Liver (tissue), 9 donors: Measurements from ENCODE around the gene SSC4D. TPM values are rescaled to one million over a fixed set of nuclear protein-coding genes. Genes with fewer than 3 reads are reported as not detected.

ENCODE experiments used
- DNase-seq: peaks from one replicate; pipeline ENCODE4 v3.0.0-alpha.2; 2017; ENCODE audit warnings: low spot score
- H3K27ac ChIP-seq, 2 donors: one replicate each; pipeline ENCODE4 v1.7.0; 2013; ENCODE audit warnings: inconsistent platforms in 2 of 2, low read length in 2 of 2, control low read depth in 1 of 2, low read depth in 1 of 2, mild to moderate bottlenecking in 1 of 2
- H3K27me3 ChIP-seq, 4 donors: one replicate each; pipeline versions ENCODE4 v1.6.1 to v1.7.0; 2013; ENCODE audit warnings: low read length in 3 of 4, inconsistent platforms in 1 of 4, mild to moderate bottlenecking in 1 of 4, moderate library complexity in 1 of 4; ENCODE audit not compliant: control insufficient read depth in 4 of 4, insufficient read depth in 4 of 4
- H3K36me3 ChIP-seq, 4 donors: one replicate each; pipeline versions ENCODE4 v1.6.1 to v1.7.0; 2013; ENCODE audit warnings: low read length in 3 of 4, mild to moderate bottlenecking in 3 of 4, low read depth in 1 of 4, moderate library complexity in 1 of 4; ENCODE audit not compliant: control insufficient read depth in 4 of 4, insufficient read depth in 3 of 4
- H3K4me1 ChIP-seq, 4 donors: one replicate each; pipeline versions ENCODE4 v1.6.1 to v1.7.0; 2013; ENCODE audit warnings: low read length in 3 of 4, mild to moderate bottlenecking in 3 of 4, moderate library complexity in 1 of 4; ENCODE audit not compliant: control insufficient read depth in 4 of 4, insufficient read depth in 4 of 4
- H3K4me3 ChIP-seq, 3 donors: one replicate each; pipeline versions ENCODE4 v1.6.1 to v1.7.0; 2013; ENCODE audit warnings: low read length in 3 of 3, control low read depth in 1 of 3, low read depth in 1 of 3, mild to moderate bottlenecking in 1 of 3
- H3K9ac ChIP-seq, 2 donors: one replicate each; pipeline ENCODE4 v1.7.0; 2013; ENCODE audit warnings: low read length in 2 of 2, mild to moderate bottlenecking in 2 of 2, moderate library complexity in 2 of 2, control low read depth in 1 of 2, low read depth in 1 of 2
- H3K9me3 ChIP-seq, 4 donors: one replicate each; pipeline versions ENCODE4 v1.6.1 to v1.7.0; 2013; ENCODE audit warnings: low read length in 3 of 4; ENCODE audit not compliant: control insufficient read depth in 4 of 4
- ATF3 ChIP-seq: IDR thresholded peaks from 2 replicates; pipeline ENCODE4 v1.6.1; 2016; ENCODE audit warnings: antibody characterized with exemption
- CTCF ChIP-seq: fragments of 150-350 bp; IDR thresholded peaks from 2 replicates; pipeline ENCODE4 v1.5.1; 2017; ENCODE audit warnings: improper control_type of control experiment, low read depth, low read length; ENCODE audit not compliant: missing input control
- EGR1 ChIP-seq, 2 donors: IDR thresholded peaks; 2 replicates each; pipeline ENCODE4 v1.6.1; 2016 to 2018; ENCODE audit warnings: antibody characterized with exemption in 2 of 2, low read depth in 2 of 2
- FOXA1 ChIP-seq: IDR thresholded peaks from 2 replicates; pipeline ENCODE4 v1.6.1; 2016; ENCODE audit warnings: antibody characterized with exemption
- FOXA2 ChIP-seq: IDR thresholded peaks from 2 replicates; pipeline ENCODE4 v1.6.1; 2016; ENCODE audit warnings: antibody characterized with exemption
- GABPA ChIP-seq, 2 donors: IDR thresholded peaks in 1 of 2; conservative IDR thresholded peaks in 1 of 2; 2 replicates each; pipeline ENCODE4 v1.6.1; 2016; ENCODE audit warnings: antibody characterized with exemption in 2 of 2, mild to moderate bottlenecking in 1 of 2, moderate library complexity in 1 of 2
- HNF4A ChIP-seq, 2 donors: conservative IDR thresholded peaks; 2 replicates each; pipeline ENCODE4 v1.6.1; 2016; ENCODE audit warnings: antibody characterized with exemption in 2 of 2, mild to moderate bottlenecking in 2 of 2
- JUND ChIP-seq, 2 donors: IDR thresholded peaks; 2 replicates each; pipeline ENCODE4 v1.6.1; 2016; ENCODE audit warnings: antibody characterized with exemption in 2 of 2
- MAX ChIP-seq: IDR thresholded peaks from 2 replicates; pipeline ENCODE4 v1.6.1; 2016; ENCODE audit warnings: antibody characterized with exemption
- NR2F2 ChIP-seq: IDR thresholded peaks from 2 replicates; pipeline ENCODE4 v1.6.1; 2016; ENCODE audit warnings: antibody characterized with exemption
- RAD21 ChIP-seq, 2 donors: IDR thresholded peaks; 2 replicates each; pipeline ENCODE4 v1.6.1; 2016; ENCODE audit warnings: antibody characterized with exemption in 2 of 2, mild to moderate bottlenecking in 2 of 2
- REST ChIP-seq: IDR thresholded peaks from 2 replicates; pipeline ENCODE4 v1.6.1; 2016; ENCODE audit warnings: antibody characterized with exemption, mild to moderate bottlenecking
- RXRA ChIP-seq, 2 donors: IDR thresholded peaks; 2 replicates each; pipeline ENCODE4 v1.6.1; 2017 to 2018; ENCODE audit warnings: antibody characterized with exemption in 2 of 2, mild to moderate bottlenecking in 1 of 2
- YY1 ChIP-seq: IDR thresholded peaks from 2 replicates; pipeline ENCODE4 v1.6.1; 2016; ENCODE audit warnings: antibody characterized with exemption, mild to moderate bottlenecking
- ZBTB33 ChIP-seq: IDR thresholded peaks from 2 replicates; pipeline ENCODE4 v1.6.1; 2016; ENCODE audit warnings: antibody characterized with exemption
- WGBS: extraction: QIAGEN DNeasy Blood & Tissue Kit; methylation state at CpG from one replicate; pipeline ENCODE4 v1.1.7; 2013; 5-methylcytosine and 5-hydroxymethylcytosine counted together
- polyA plus RNA-seq, 2 donors: library from polyadenylated mRNA; stranded (reverse) in 1 of 2; unstranded in 1 of 2; fragments of 200-250 nt in 1 of 2; fragments of >200 nt in 1 of 2; fragmentation: Nextera tagmentation in 1 of 2; extraction: Ambion mirVana in 1 of 2; gene quantifications; one replicate each; pipeline versions ENCODE4 v1.2.1 to v1.2.3, GENCODE V29; 2013 to 2015
- total RNA-seq, 2 donors: library from RNA; depleted of rRNA; stranded (reverse); fragments of >200 nt; gene quantifications; one replicate each; pipeline ENCODE4 v1.2.3, GENCODE V29; 2014
- donor health status: healthy.
- donor health status: healthy.
- donor health status: healthy.
- donor health status: healthy.
- donor health status: healthy.

SSC4D gene
- total and polyA plus RNA-seq, 4 donors, result 1.2 to 2.3 (median 1.5) TPM

- TF ChIP-seq JUND (IDR thresholded peaks at IDR 0.05) (no peak), ZBTB33 (no peak), RXRA (IDR thresholded peaks at IDR 0.05) (no peak), FOXA2 (no peak), YY1 (no peak), MAX (no peak), ATF3 (no peak), RAD21 (IDR thresholded peaks at IDR 0.05) (no peak), NR2F2 (no peak), HNF4A (conservative IDR thresholded peaks at IDR 0.05) (no peak), CTCF (no peak), REST (no peak)
- H3K27me3 ChIP-seq, result no peaks in the 10 kb centered on the region
- no peak overlapping the region for H3K4me3 ChIP-seq
- H3K4me1 ChIP-seq, result no peaks in the 10 kb centered on the region
- no peak overlapping the region for H3K27ac ChIP-seq
- DNase-seq, result no peak
- no peaks in the 10 kb centered on the region for H3K9me3 ChIP-seq
- H3K9ac ChIP-seq, result no peak overlapping the region
- WGBS, result 88% methylated on average over 18 of the region's 18 CpGs
- H3K36me3 ChIP-seq, result no peaks in the 10 kb centered on the region
These were observed 19.6 kb upstream of the SSC4D start for GRCh38 chr7:76428868-76429805.

GRCh38 chr7:76428149-76428823, 18.8 kb upstream of the SSC4D start:
- Histone ChIP-seq H3K9me3 (no peaks in the 10 kb centered on the region), H3K36me3 (no peaks in the 10 kb centered on the region), H3K27ac (no peak overlapping the region), H3K27me3 (no peaks in the 10 kb centered on the region), H3K4me3 (no peak overlapping the region), H3K9ac (no peak overlapping the region), H3K4me1 (no peaks in the 10 kb centered on the region)
- WGBS, result 92% methylated on average over 13 of the region's 13 CpGs
- no peak for TF ChIP-seq GABPA (IDR thresholded peaks at IDR 0.05 in 1 of 2, conservative IDR thresholded peaks at IDR 0.05 in 1 of 2)
- no peak for TF ChIP-seq EGR1 (IDR thresholded peaks at IDR 0.05; ENCODE audit: low read depth in 2 of 2)
- no peak for TF ChIP-seq CTCF
- TF ChIP-seq FOXA1, result no peak
- no peak for TF ChIP-seq RAD21 (IDR thresholded peaks at IDR 0.05)
- no peak for TF ChIP-seq NR2F2
- TF ChIP-seq YY1, result no peak
- TF ChIP-seq JUND (IDR thresholded peaks at IDR 0.05), result no peak
- DNase-seq, result no peak
